ENCODE results near the gene GDF3. TPM values are rescaled to one million over a fixed set of nuclear protein-coding genes. Genes with fewer than 3 reads are reported as not detected.

Gene GDF3
- total RNA-seq, 1 experiment from 2014 or later = not detected

DNA sequence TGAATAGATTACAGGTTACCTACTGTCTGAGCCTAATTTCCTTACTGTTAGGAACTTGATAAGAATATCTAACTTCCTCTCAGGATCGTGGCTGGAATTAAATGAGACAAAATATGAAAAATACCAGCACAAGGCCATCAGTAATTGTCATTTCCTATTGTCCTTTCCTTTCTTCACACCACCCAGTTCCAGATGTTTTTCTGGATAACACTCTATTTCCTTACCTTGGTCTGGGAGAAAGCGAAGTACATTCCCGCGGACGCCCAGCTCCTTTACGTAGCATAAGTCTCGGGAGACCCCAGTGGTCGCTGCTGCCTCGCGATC is 376 bp downstream of the GDF3 start:
- no peaks in the 10 kb centered on the region for H3K36me3 ChIP-seq (ENCODE audit: control insufficient read depth in 1 of 2, insufficient read depth in 2 of 2, low read length in 2 of 2)
- CTCF ChIA-PET = no interaction called here
- intact Hi-C loops (cut with micrococcal nuclease) = no loop called here
- H3K9ac ChIP-seq (ENCODE audit: low read length) = no peak overlapping the region
- H2AFZ ChIP-seq (ENCODE audit: low read depth, low read length, poor library complexity, severe bottlenecking) = no peak overlapping the region
- no peaks in the 10 kb centered on the region for H4K20me1 ChIP-seq (ENCODE audit: insufficient read depth)
- H3K4me2 ChIP-seq (ENCODE audit: low read length) = no peak overlapping the region
- H3K4me1 ChIP-seq (ENCODE audit: control insufficient read depth in 1 of 2, insufficient read depth in 2 of 2, low read length in 2 of 2) = no peaks in the 10 kb centered on the region
- BruUV-seq (replicated peaks) = no TSS peak
- no peak overlapping the region for H3K27ac ChIP-seq (ENCODE audit: low read depth, low read length)
- POLR2A ChIA-PET = no interaction called here
- H3K9me3 ChIP-seq (ENCODE audit: control insufficient read depth in 1 of 2, insufficient read depth in 1 of 2, low read depth in 1 of 2, low read length in 2 of 2) = no peaks in the 10 kb centered on the region
- no peak for TF ChIP-seq SP1 (IDR thresholded peaks at IDR 0.05; ENCODE audit: low read depth)
- no peak for TF ChIP-seq EZH2 (IDR thresholded peaks at IDR 0.05)
- TF ChIP-seq, protein P1, sequence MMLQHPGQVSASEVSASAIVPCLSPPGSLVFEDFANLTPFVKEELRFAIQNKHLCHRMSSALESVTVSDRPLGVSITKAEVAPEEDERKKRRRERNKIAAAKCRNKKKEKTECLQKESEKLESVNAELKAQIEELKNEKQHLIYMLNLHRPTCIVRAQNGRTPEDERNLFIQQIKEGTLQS (IDR thresholded peaks at IDR 0.05) = no peak
- no peak for TF ChIP-seq SIN3A (IDR thresholded peaks at IDR 0.05; ENCODE audit: low read depth)
- TF ChIP-seq RAD21 (IDR thresholded peaks at IDR 0.05; ENCODE audit: low read depth) = no peak
- no peak for TF ChIP-seq POLR2AphosphoS5 (IDR thresholded peaks at IDR 0.05; ENCODE audit: low read depth, low read length)
- no peak for TF ChIP-seq JUND (IDR thresholded peaks at IDR 0.05)
- TF ChIP-seq YY1 (IDR thresholded peaks at IDR 0.05; ENCODE audit: extremely low read depth, insufficient replicate concordance, low read depth, low read length) = no peak
- TF ChIP-seq, protein P2, sequence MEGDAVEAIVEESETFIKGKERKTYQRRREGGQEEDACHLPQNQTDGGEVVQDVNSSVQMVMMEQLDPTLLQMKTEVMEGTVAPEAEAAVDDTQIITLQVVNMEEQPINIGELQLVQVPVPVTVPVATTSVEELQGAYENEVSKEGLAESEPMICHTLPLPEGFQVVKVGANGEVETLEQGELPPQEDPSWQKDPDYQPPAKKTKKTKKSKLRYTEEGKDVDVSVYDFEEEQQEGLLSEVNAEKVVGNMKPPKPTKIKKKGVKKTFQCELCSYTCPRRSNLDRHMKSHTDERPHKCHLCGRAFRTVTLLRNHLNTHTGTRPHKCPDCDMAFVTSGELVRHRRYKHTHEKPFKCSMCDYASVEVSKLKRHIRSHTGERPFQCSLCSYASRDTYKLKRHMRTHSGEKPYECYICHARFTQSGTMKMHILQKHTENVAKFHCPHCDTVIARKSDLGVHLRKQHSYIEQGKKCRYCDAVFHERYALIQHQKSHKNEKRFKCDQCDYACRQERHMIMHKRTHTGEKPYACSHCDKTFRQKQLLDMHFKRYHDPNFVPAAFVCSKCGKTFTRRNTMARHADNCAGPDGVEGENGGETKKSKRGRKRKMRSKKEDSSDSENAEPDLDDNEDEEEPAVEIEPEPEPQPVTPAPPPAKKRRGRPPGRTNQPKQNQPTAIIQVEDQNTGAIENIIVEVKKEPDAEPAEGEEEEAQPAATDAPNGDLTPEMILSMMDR (IDR thresholded peaks at IDR 0.05 in 2 of 3, conservative IDR thresholded peaks at IDR 0.05 in 1 of 3; ENCODE audit: borderline replicate concordance in 1 of 3, insufficient read depth in 1 of 3, low read depth in 2 of 3, low read length in 2 of 3) = no peak
- no peak for TF ChIP-seq TCF7L2 (IDR thresholded peaks at IDR 0.05; ENCODE audit: borderline replicate concordance, extremely low read depth, insufficient read depth, insufficient read length)
- no peak for TF ChIP-seq ZFX (IDR thresholded peaks at IDR 0.05)
- TF ChIP-seq, protein P3, sequence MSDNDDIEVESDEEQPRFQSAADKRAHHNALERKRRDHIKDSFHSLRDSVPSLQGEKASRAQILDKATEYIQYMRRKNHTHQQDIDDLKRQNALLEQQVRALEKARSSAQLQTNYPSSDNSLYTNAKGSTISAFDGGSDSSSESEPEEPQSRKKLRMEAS (IDR thresholded peaks at IDR 0.05) = no peak
- no peak for TF ChIP-seq EGR1 (IDR thresholded peaks at IDR 0.05; ENCODE audit: low read depth)
- TF ChIP-seq ZNF274 (IDR thresholded peaks at IDR 0.05; ENCODE audit: low read depth, low read length) = no peak
- TF ChIP-seq, protein P4, sequence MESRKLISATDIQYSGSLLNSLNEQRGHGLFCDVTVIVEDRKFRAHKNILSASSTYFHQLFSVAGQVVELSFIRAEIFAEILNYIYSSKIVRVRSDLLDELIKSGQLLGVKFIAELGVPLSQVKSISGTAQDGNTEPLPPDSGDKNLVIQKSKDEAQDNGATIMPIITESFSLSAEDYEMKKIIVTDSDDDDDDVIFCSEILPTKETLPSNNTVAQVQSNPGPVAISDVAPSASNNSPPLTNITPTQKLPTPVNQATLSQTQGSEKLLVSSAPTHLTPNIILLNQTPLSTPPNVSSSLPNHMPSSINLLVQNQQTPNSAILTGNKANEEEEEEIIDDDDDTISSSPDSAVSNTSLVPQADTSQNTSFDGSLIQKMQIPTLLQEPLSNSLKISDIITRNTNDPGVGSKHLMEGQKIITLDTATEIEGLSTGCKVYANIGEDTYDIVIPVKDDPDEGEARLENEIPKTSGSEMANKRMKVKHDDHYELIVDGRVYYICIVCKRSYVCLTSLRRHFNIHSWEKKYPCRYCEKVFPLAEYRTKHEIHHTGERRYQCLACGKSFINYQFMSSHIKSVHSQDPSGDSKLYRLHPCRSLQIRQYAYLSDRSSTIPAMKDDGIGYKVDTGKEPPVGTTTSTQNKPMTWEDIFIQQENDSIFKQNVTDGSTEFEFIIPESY (IDR thresholded peaks at IDR 0.05; ENCODE audit: extremely low read depth, insufficient replicate concordance, low read length) = no peak
- no peak for TF ChIP-seq POLR2A (IDR thresholded peaks at IDR 0.05; ENCODE audit: borderline replicate concordance, extremely low read depth, insufficient read depth, insufficient read length)
- TF ChIP-seq EZH2phosphoT487 (IDR thresholded peaks at IDR 0.05; ENCODE audit: borderline replicate concordance) = no peak
- no peak for TF ChIP-seq CEBPB (IDR thresholded peaks at IDR 0.05; ENCODE audit: low read depth)
- TF ChIP-seq, protein P5, sequence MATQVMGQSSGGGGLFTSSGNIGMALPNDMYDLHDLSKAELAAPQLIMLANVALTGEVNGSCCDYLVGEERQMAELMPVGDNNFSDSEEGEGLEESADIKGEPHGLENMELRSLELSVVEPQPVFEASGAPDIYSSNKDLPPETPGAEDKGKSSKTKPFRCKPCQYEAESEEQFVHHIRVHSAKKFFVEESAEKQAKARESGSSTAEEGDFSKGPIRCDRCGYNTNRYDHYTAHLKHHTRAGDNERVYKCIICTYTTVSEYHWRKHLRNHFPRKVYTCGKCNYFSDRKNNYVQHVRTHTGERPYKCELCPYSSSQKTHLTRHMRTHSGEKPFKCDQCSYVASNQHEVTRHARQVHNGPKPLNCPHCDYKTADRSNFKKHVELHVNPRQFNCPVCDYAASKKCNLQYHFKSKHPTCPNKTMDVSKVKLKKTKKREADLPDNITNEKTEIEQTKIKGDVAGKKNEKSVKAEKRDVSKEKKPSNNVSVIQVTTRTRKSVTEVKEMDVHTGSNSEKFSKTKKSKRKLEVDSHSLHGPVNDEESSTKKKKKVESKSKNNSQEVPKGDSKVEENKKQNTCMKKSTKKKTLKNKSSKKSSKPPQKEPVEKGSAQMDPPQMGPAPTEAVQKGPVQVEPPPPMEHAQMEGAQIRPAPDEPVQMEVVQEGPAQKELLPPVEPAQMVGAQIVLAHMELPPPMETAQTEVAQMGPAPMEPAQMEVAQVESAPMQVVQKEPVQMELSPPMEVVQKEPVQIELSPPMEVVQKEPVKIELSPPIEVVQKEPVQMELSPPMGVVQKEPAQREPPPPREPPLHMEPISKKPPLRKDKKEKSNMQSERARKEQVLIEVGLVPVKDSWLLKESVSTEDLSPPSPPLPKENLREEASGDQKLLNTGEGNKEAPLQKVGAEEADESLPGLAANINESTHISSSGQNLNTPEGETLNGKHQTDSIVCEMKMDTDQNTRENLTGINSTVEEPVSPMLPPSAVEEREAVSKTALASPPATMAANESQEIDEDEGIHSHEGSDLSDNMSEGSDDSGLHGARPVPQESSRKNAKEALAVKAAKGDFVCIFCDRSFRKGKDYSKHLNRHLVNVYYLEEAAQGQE (IDR thresholded peaks at IDR 0.05; ENCODE audit: low read depth) = no peak
- TF ChIP-seq SRF (IDR thresholded peaks at IDR 0.05; ENCODE audit: low read depth) = no peak
- RAD21 ChIA-PET (ENCODE audit: low non-redundant PET in 1 of 2, low total read pairs in 2 of 2, uncharacterized antibody in 2 of 2, unreplicated experiment in 2 of 2) = no interaction called here
- H3K9me2 ChIP-seq (ENCODE audit: insufficient read depth) = no peaks in the 10 kb centered on the region
- no peak for ATAC-seq
- no peak overlapping the region for H3K4me3 ChIP-seq (replicated peaks in 1 of 2; ENCODE audit: low read depth in 1 of 2, low read length in 2 of 2)
- no peak for DNase-seq (ENCODE audit: low read depth, low spot score)
- no peaks in the 10 kb centered on the region for H3K79me2 ChIP-seq (ENCODE audit: insufficient read depth, low read length)
- H3K27me3 ChIP-seq (ENCODE audit: insufficient read depth, low read length) = no peaks in the 10 kb centered on the region
